BE2C (cell line): ENCODE measurements around the gene PLAGL1.
A peak's percentile ranks its signal among the peaks of the same experiment; 100 is the strongest.

Source experiments
- DNase-seq: peaks from one replicate; pipeline ENCODE4 v3.0.0-alpha.2; 2020
- H3K27me3 ChIP-seq: fragments of 250-450 bp; sonication (Bioruptor Pico); 2 replicates; pipeline ENCODE4 v1.5.1; 2020; ENCODE audit warnings: mild to moderate bottlenecking
- H3K36me3 ChIP-seq: fragments of 250-450 bp; sonication (Bioruptor Pico); 2 replicates; pipeline ENCODE4 v1.5.1; 2020; ENCODE audit warnings: mild to moderate bottlenecking
- H3K4me1 ChIP-seq: fragments of 250-450 bp; sonication (Bioruptor Pico); 2 replicates; pipeline ENCODE4 v1.5.1; 2020
- H3K4me3 ChIP-seq: 2 replicates; pipeline ENCODE4 v1.5.1; 2011; ENCODE audit warnings: low read depth, low read length
- H3K9me3 ChIP-seq: fragments of 250-450 bp; sonication (Bioruptor Pico); 2 replicates; pipeline ENCODE4 v1.5.1; 2020
- TF ChIP-seq, protein P1 (sequence below): IDR thresholded peaks from 2 replicates; pipeline ENCODE4 v1.5.1; 2012; ENCODE audit warnings: mild to moderate bottlenecking, low read depth, low read length

Gene PLAGL1

DNA sequence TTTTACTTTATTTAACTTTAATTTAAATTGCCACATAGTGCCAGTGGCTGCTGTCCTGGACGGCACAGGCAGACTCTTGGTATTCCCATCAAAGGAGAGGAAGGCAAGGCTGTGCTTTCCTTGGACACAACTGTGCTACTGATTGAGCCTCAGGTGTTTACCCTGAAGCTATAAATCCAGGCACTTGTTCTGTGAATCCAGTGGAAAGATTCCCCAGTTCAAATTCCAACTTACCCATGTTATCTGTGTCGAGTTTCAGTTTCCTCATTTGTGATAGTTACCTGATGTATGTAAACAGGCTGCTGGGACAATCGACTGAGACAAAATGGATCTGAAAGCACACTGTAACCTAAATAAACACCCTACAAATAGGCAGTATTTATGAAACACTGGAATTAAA is 57.2 kb downstream of the PLAGL1 start:
- Histone ChIP-seq H3K27me3 (no peaks in the 10 kb centered on the region), H3K36me3 (no peaks in the 10 kb centered on the region), H3K4me1 (no peaks in the 10 kb centered on the region), H3K9me3 (no peaks in the 10 kb centered on the region), H3K4me3 (no peak overlapping the region)
- TF ChIP-seq, protein P1, sequence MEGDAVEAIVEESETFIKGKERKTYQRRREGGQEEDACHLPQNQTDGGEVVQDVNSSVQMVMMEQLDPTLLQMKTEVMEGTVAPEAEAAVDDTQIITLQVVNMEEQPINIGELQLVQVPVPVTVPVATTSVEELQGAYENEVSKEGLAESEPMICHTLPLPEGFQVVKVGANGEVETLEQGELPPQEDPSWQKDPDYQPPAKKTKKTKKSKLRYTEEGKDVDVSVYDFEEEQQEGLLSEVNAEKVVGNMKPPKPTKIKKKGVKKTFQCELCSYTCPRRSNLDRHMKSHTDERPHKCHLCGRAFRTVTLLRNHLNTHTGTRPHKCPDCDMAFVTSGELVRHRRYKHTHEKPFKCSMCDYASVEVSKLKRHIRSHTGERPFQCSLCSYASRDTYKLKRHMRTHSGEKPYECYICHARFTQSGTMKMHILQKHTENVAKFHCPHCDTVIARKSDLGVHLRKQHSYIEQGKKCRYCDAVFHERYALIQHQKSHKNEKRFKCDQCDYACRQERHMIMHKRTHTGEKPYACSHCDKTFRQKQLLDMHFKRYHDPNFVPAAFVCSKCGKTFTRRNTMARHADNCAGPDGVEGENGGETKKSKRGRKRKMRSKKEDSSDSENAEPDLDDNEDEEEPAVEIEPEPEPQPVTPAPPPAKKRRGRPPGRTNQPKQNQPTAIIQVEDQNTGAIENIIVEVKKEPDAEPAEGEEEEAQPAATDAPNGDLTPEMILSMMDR, result no peak
- no peak for DNase-seq

DNA sequence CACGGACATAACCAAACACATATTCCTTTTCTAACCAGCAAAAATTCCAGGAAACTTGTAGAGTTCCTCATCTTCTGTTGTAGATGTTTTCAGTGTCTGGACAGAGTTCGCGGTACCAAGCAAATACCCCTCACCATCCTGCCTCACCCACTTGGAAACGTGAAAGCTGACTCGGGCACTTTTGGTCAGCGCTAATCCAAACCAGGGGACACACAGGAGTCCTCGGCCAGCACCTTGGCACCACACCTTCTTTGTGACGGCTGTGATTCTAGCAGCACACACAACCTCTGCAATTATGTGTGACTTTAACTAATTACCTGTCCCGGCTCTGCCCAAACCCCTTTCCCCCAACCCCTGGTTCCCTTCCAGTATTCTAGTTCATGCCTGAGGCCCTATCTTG is 58.1 kb downstream of the PLAGL1 start:
- H3K9me3 ChIP-seq, result no peaks in the 10 kb centered on the region
- DNase-seq, result no peak
- H3K4me3 ChIP-seq, result no peak overlapping the region
- TF ChIP-seq, protein P1, result no peak
- no peaks in the 10 kb centered on the region for H3K27me3 ChIP-seq
- no peaks in the 10 kb centered on the region for H3K4me1 ChIP-seq
- no peaks in the 10 kb centered on the region for H3K36me3 ChIP-seq

DNA sequence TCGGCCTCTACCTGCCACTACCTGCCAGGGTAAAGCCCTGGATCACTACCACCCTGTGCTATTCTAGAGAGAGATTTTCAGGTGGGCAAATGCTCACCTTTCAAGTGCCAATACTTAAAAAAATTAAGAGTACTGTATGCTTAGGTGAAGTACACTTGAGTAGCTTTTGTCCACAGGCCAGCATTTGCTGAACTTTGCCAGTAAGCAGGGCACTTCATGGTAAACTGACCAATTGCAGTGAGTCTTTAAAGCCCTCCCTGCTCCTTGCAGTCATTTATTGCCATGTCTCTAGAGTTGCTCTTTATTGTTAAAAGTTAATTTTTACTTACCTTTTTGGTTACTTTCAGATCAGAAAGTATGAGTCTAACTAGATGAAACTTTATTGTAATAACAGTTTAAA is 58.5 kb downstream of the PLAGL1 start:
- Histone ChIP-seq H3K27me3 (no peaks in the 10 kb centered on the region), H3K36me3 (no peaks in the 10 kb centered on the region), H3K4me1 (no peaks in the 10 kb centered on the region), H3K4me3 (no peak overlapping the region), H3K9me3 (no peaks in the 10 kb centered on the region)
- TF ChIP-seq, protein P1, result no peak
- no peak for DNase-seq

DNA sequence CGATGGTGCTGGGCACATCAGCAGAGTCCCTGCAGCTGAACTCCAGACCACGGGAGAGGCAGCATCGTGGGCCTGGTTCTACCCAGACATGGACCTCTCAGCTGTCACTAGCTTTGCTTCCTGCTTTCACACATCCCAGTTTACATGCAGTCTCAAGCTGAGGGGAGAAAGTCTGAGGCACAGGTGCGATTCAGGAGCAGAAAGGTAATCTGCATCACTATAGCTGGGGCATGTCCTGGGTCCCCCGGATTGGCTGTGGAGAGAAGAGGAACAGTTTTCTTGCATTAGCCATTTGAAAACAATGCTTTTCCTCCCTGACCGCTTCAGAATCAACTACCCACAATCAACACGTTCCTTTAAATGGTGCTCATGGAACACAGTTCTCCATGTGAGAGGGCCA is 59.9 kb downstream of the PLAGL1 start:
- TF ChIP-seq, protein P1, result no peak
- Histone ChIP-seq H3K4me3 (no peak overlapping the region), H3K27me3 (no peaks in the 10 kb centered on the region), H3K4me1 (no peaks in the 10 kb centered on the region), H3K9me3 (no peaks in the 10 kb centered on the region), H3K36me3 (no peaks in the 10 kb centered on the region)
- DNase-seq, result no peak

DNA sequence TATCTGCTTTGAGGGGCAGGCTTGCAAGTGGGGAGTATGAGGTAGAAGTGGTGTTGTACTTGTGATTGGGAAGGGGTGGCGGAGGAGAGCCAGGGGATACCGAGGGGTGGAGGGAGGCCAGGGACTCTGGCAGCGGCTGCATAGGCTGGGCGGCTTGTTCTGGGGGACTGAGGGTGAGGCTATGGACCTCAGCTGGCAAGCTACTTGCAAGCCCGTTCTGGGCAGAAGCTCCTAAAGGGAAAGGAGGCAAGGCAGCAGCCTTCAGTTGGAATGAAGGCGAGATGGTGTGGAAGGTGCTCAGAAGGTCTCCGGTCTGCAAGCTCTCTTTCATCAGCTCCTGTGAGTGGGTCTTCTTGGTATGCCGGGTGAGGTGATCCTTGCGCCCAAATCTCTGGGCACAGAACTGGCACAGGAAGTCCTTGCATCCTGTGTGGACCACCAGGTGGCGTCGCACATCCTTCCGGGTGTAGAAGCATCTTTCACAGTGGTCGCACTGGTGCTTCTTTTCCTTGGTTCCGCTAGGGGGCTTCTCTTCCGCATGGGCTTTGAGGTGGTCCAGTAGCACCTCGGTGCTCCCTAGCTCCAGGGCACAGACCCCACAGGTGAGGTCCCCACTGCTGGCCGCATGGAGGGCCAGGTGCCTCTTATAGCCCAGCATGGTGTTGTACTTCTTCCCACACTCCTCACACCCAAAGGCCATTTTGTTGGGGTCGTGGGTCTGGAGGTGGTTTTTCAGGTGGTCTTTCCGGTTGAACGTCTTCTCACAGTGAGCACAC is 66.0 kb downstream of the PLAGL1 start:
- DNase-seq, result peak; percentile 69
- H3K9me3 ChIP-seq, result no peaks in the 10 kb centered on the region
- TF ChIP-seq, protein P1, result peak; percentile 75
- no peaks in the 10 kb centered on the region for H3K27me3 ChIP-seq
- no peaks in the 10 kb centered on the region for H3K36me3 ChIP-seq
- no peaks in the 10 kb centered on the region for H3K4me1 ChIP-seq
- no peak overlapping the region for H3K4me3 ChIP-seq

DNA sequence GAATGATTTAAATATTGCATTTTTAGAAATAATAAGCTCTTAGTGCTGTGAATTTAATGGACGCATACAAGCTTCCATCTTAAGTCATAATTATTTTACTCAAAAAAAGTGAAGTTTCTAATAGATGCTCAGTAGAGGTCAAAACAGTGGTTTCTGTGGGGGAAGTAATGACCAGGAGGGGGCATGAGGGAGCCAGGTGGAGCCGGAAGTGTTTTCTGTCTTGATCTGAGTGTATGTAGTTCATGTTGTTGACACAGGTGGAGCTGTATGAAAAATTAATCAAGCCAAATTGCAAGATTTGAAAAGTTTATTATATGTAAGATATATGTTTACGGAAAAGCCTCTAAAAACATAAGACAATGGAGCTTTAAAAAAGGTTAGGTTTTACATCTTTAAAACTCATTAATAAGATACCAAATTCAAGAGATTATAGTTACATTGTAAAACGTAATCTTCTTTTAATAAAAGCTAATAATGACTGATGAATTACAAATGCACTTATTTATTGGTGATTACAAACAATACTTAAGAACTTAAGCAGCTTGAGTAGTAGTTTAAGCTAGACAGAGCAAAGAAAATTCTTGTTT is 68.0 kb downstream of the PLAGL1 start:
- TF ChIP-seq, protein P1, result peak; percentile 77
- DNase-seq, result peak; percentile 36
- Histone ChIP-seq H3K9me3 (no peaks in the 10 kb centered on the region), H3K4me3 (no peak overlapping the region), H3K36me3 (no peaks in the 10 kb centered on the region), H3K4me1 (no peaks in the 10 kb centered on the region), H3K27me3 (no peaks in the 10 kb centered on the region)
